CD1c-positive myeloid dendritic cell (primary cell): ENCODE results near the gene CDKN2B-AS1.
"Not testable (repeated sequence)": the region's sequence is repeated elsewhere in the genome, so short reads cannot be mapped to it uniquely, and the experiment has no call there.

Experiments used
- DNase-seq: peaks from one replicate; pipeline ENCODE4 v3.0.0-alpha.2; 2016; ENCODE audit errors: extremely low spot score

The CDKN2B-AS1 gene

DNA sequence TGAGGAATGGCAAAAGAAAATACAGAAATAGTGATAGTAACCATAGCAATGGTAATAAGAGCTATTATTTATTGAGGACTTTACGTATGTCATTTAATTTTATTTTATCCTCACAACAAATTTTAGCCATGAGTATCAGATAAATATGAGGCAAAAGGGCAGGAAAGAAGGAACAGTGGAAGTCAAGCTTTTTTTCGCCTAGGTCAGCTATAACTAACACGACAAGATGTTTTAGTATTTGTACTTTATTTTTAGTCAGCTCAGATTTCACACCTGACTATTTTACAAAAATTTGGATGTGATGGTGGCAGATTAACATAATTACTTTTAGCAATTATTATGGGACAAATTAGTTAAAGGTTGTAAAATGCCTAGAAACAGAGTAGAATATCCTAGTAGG, 49.3 kb downstream of the CDKN2B-AS1 start:
- DNase-seq = no peak

GRCh38 chr9:22044583-22044982, 50.0 kb downstream of the CDKN2B-AS1 start:
- DNase-seq = no peak

DNA sequence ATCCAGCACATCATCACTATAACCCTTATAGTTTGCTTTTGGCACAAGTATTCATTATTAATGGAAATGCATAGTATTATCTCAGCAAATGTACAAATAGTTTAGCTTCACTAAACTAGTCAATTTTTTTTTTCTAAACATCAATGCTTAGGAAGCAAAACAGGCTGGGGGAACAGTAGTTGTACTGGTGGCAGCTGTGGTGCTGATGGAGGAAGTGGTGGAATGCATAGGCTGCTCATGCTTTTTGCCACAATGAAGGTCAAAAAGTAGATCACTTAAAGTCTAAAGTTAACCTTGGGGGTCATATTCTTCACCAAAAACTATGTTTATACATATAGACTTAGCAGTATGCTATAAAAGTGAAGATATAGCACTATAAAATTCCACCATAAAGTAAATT, 50.8 kb downstream of the CDKN2B-AS1 start:
- DNase-seq = no peak

DNA sequence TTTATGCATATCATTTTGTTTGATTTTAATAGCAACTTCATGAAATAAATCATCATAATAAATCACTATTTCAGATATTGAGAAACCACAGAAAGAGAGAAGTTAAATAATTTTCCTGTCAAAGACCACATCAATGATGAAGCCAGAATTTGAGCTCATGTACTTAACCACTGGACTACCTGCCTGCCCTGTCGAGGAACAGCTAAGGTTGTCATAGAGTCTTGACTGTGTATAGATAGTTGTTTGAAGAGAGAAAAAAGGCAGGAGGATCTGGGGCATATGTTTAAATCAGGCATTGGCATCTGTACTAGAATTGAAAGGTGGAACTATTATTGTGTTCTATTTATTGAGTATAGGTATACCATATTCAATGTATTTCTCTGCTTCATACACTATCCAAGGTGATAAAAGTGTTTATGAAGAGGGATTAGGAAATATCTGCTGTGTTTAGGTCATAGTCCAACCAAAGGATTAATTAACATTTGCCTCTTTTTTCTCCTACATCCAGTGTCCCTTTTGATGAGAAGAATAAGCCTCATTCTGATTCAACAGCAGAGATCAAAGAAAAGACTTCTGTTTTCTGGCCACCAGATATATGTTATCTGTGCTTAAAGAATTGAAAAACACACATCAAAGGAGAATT, 51.8 kb downstream of the CDKN2B-AS1 start:
- DNase-seq = no peak

GRCh38 chr9:22047596-22047995, 53.0 kb downstream of the CDKN2B-AS1 start:
- no peak for DNase-seq

- no peak for DNase-seq
Measured at GRCh38 chr9:22049411-22049810, 54.8 kb downstream of the CDKN2B-AS1 start.

- no peak for DNase-seq
Measured at GRCh38 chr9:22050924-22051323, 56.3 kb downstream of the CDKN2B-AS1 start.

- DNase-seq = no peak
Measured at GRCh38 chr9:22052376-22052945, 57.9 kb downstream of the CDKN2B-AS1 start.

GRCh38 chr9:22053178-22053577, 58.6 kb downstream of the CDKN2B-AS1 start:
- DNase-seq = no peak

- DNase-seq = no peak
Measured at GRCh38 chr9:22054076-22054475, 59.5 kb downstream of the CDKN2B-AS1 start.

DNA sequence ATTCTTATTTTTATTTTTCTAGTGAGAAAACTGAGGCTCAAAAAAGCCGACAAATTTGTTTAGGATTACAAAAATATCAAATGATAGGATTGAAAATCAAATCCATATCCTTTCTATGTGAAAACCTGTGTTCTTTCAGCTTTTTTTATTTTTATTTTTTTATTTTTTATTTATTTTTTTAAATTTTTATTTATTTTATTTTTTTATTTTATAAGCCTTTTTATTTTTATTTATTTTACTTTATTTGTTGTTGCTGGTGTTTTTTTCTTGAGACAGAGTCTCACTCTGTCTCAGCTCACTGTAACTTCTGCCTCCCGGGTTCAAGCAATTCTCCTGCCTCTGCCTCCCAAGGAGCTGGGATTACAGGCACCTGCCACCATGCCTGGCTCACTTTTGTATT, 59.9 kb downstream of the CDKN2B-AS1 start:
- DNase-seq = no peak

GRCh38 chr9:22055090-22055489, 60.5 kb downstream of the CDKN2B-AS1 start:
- DNase-seq = no peak

- no peak for DNase-seq
Measured at GRCh38 chr9:22056402-22056801, 61.8 kb downstream of the CDKN2B-AS1 start.

DNA sequence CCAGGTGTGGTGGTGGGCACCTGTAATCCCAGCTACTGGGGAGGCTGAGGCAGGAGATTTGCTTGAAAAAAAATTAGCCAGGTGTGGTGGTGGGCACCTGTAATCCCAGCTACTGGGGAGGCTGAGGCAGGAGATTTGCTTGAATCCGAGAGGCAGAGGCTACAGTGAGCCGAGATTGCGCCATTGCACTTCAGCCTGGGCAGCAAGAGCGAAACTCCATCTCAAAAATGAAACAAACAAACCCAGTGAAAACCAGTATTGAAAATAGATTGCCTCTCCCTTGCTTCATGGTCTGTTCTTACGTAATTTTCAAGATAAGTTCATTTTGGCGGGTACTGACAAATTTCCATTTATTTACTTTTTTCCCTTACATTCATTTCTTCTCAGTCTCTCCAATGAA, 63.4 kb downstream of the CDKN2B-AS1 start:
- DNase-seq = not testable (repeated sequence)

- DNase-seq = no peak
Measured at GRCh38 chr9:22060831-22061383, 66.3 kb downstream of the CDKN2B-AS1 start.

GRCh38 chr9:22064957-22065356, 70.4 kb downstream of the CDKN2B-AS1 start:
- no peak for DNase-seq

- no peak for DNase-seq
Measured at GRCh38 chr9:22065431-22066200, 71.0 kb downstream of the CDKN2B-AS1 start.

- no peak for DNase-seq
Measured at GRCh38 chr9:22067196-22067595, 72.6 kb downstream of the CDKN2B-AS1 start.

DNA sequence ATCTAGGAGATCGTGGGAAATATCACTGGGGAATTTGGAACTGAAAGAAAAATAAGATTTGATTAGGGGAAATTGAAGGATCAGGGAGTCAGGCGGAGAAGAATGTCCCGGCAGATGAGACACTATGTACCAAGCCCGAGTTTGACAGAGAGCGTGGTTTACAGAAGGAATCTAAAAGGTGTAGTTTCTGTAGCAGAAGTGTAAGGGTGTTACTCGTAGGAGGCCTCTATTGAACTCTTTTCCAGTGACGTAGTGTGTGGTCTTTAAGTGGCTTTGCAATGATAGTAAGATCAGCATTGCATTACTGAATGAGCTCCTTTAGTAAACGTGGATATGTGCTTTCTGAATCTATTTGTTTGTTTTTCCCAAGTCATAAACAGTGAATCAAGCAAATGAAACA, 73.8 kb downstream of the CDKN2B-AS1 start:
- DNase-seq = no peak

DNA sequence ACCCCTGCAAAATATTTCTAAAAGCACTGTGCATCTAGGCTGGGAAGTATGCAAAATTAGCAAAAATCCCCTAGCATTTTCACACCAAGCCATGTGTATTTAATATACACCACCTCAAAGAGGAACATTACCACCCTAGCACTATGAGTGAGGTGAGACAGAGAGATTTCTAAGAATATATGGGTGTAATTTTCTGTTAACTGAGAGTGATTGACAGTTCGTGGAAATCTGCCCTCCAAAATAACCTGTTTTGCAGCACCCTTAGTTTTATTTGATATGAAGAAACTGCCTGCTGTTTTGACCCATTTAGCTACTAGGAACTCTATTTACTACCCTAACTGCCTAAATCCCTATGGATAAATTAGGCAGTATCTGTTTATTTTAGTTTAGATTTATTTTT, 78.8 kb downstream of the CDKN2B-AS1 start:
- DNase-seq = no peak

- DNase-seq = no peak
Measured at GRCh38 chr9:22078081-22078480, 83.5 kb downstream of the CDKN2B-AS1 start.

- no peak for DNase-seq
Measured at GRCh38 chr9:22079873-22080341, 85.3 kb downstream of the CDKN2B-AS1 start.
